IMR-90 (cell line): ENCODE data around the gene THRA. TPM values are rescaled to one million over a fixed set of nuclear protein-coding genes. Genes with fewer than 3 reads are reported as not detected.

ENCODE experiments used
- ATAC-seq: fragments of 200-7000 bp; cut with Tn5 transposase; 2 replicates; pipeline ENCODE4 v1.9.1; 2020; ENCODE audit warnings: low read depth, mild to moderate bottlenecking, moderate library complexity
- BruUV-seq: library from RNA; stranded (reverse); fragments of 400-500 nt; replicated peaks from 2 replicates; lab custom pipeline; 2021; lab: Mats Ljungman, UMichigan
- CTCF ChIA-PET: fragments of 300-600 bp; formaldehyde crosslinking; extraction: SDS; loops from one replicate; lab custom pipeline; 2021; ENCODE audit warnings: antibody characterized with exemption; lab: Yijun Ruan, JAX
- POLR2A ChIA-PET: fragments of 300-600 bp; sonication (Branson Sonifier 250); formaldehyde crosslinking; loops from one replicate; lab custom pipeline; 2022; ENCODE audit warnings: antibody characterized with exemption; ENCODE audit not compliant: unreplicated experiment; lab: Charles Lee
- DNase-seq: peaks from one replicate; pipeline ENCODE4 v3.0.0; 2013
- H2AFZ ChIP-seq: replicated peaks from 2 replicates; pipeline ENCODE3; 2013; ENCODE audit warnings: low read length, mild to moderate bottlenecking; ENCODE audit not compliant: poor library complexity
- H2AK5ac ChIP-seq: 2 replicates; pipeline ENCODE4 v1.6.1; 2013; ENCODE audit warnings: low read depth, low read length, inconsistent platforms
- H2AK9ac ChIP-seq: replicated peaks from 2 replicates; pipeline ENCODE3; 2013; ENCODE audit warnings: mild to moderate bottlenecking, low read depth, low read length, moderate library complexity; ENCODE audit not compliant: poor library complexity
- H2BK120ac ChIP-seq: 2 replicates; pipeline ENCODE4 v1.6.1; 2013; ENCODE audit warnings: low read depth, low read length, inconsistent platforms
- H2BK15ac ChIP-seq: 3 replicates; pipeline ENCODE4 v1.6.1; 2013; ENCODE audit warnings: low read depth, low read length, inconsistent platforms
- H2BK20ac ChIP-seq: 2 replicates; pipeline ENCODE4 v1.6.1; 2013; ENCODE audit warnings: low read depth, mild to moderate bottlenecking, inconsistent platforms, low read length, moderate library complexity
- H2BK5ac ChIP-seq: 2 replicates; pipeline ENCODE4 v1.6.1; 2013; ENCODE audit warnings: mild to moderate bottlenecking, low read depth, low read length, inconsistent platforms; ENCODE audit not compliant: poor library complexity, severe bottlenecking
- H3K14ac ChIP-seq: replicated peaks from 2 replicates; pipeline ENCODE4 v1.6.1; 2013; ENCODE audit warnings: low read depth, low read length, inconsistent platforms
- H3K18ac ChIP-seq: 2 replicates; pipeline ENCODE4 v1.6.1; 2013; ENCODE audit warnings: low read depth, low read length, control low read depth
- H3K23ac ChIP-seq: 2 replicates; pipeline ENCODE4 v1.6.1; 2013; ENCODE audit warnings: low read depth, low read length, inconsistent platforms
- H3K27ac ChIP-seq: 2 replicates; pipeline ENCODE4 v1.5.1; 2013; ENCODE audit warnings: mild to moderate bottlenecking, control low read depth, low read length; ENCODE audit not compliant: insufficient read depth
- H3K27me3 ChIP-seq: 2 replicates; pipeline ENCODE4 v1.6.1; 2013; ENCODE audit warnings: low read length; ENCODE audit not compliant: control insufficient read depth, insufficient read depth
- H3K36me3 ChIP-seq: 2 replicates; pipeline ENCODE4 v1.6.1; 2013; ENCODE audit warnings: low read length, mixed read lengths; ENCODE audit not compliant: control insufficient read depth, insufficient read depth
- H3K4ac ChIP-seq: 2 replicates; pipeline ENCODE4 v1.6.1; 2013; ENCODE audit warnings: low read depth, low read length, inconsistent platforms
- H3K4me1 ChIP-seq: 2 replicates; pipeline ENCODE4 v1.6.1; 2013; ENCODE audit warnings: low read length, mixed read lengths; ENCODE audit not compliant: control insufficient read depth, insufficient read depth
- H3K4me2 ChIP-seq: 2 replicates; pipeline ENCODE4 v1.6.1; 2013; ENCODE audit warnings: low read depth, mild to moderate bottlenecking, control low read depth, low read length, moderate library complexity
- H3K4me3 ChIP-seq: 2 replicates; pipeline ENCODE4 v1.5.1; 2013; ENCODE audit warnings: low read depth, mild to moderate bottlenecking, control low read depth, low read length, moderate library complexity; ENCODE audit not compliant: insufficient read depth
- H3K56ac ChIP-seq: 2 replicates; pipeline ENCODE4 v1.6.1; 2013; ENCODE audit warnings: low read length, inconsistent platforms; ENCODE audit not compliant: insufficient read depth; ENCODE audit errors: extremely low read depth
- H3K79me1 ChIP-seq, 2 experiments: 2 replicates each; pipeline ENCODE4 v1.6.1; 2013; ENCODE audit warnings: low read length in 2 of 2, inconsistent platforms in 1 of 2, low read depth in 1 of 2
- H3K9ac ChIP-seq: 2 replicates; pipeline ENCODE4 v1.6.1; 2013; ENCODE audit warnings: low read depth, low read length, control low read depth
- H3K9me1 ChIP-seq: 2 replicates; pipeline ENCODE4 v1.6.1; 2013; ENCODE audit warnings: low read length, inconsistent platforms; ENCODE audit not compliant: insufficient read depth
- H3K9me3 ChIP-seq: 2 replicates; pipeline ENCODE4 v1.6.1; 2013; ENCODE audit warnings: low read length; ENCODE audit not compliant: control insufficient read depth, insufficient read depth
- H4K20me1 ChIP-seq: 2 replicates; pipeline ENCODE4 v1.6.1; 2013; ENCODE audit warnings: low read length, inconsistent platforms; ENCODE audit not compliant: insufficient read depth
- H4K5ac ChIP-seq: 2 replicates; pipeline ENCODE4 v1.6.1; 2013; ENCODE audit warnings: mild to moderate bottlenecking, low read depth, low read length, control low read depth
- H4K8ac ChIP-seq, 2 experiments: 2 replicates each; pipeline ENCODE4 v1.6.1; 2013; ENCODE audit warnings: low read depth in 2 of 2, low read length in 2 of 2, control low read depth in 1 of 2, inconsistent platforms in 1 of 2
- H4K91ac ChIP-seq: 2 replicates; pipeline ENCODE4 v1.6.1; 2013; ENCODE audit warnings: low read depth, low read length, inconsistent platforms; ENCODE audit not compliant: insufficient read depth
- CEBPB ChIP-seq: IDR thresholded peaks from 2 replicates; pipeline ENCODE4 v1.6.1; 2012; ENCODE audit warnings: low read depth, low read length, improper control_type of control experiment
- CHD1 ChIP-seq: IDR thresholded peaks from 2 replicates; pipeline ENCODE4 v1.6.1; 2012; ENCODE audit warnings: low read depth, low read length, improper control_type of control experiment
- CTCF ChIP-seq: conservative IDR thresholded peaks from 2 replicates; pipeline ENCODE4 v1.5.1; 2012; ENCODE audit warnings: mild to moderate bottlenecking, low read depth, low read length, improper control_type of control experiment
- FOS ChIP-seq: fragments of 150-350 bp; IDR thresholded peaks from 2 replicates; pipeline ENCODE4 v1.6.1; 2016; ENCODE audit warnings: low read depth, low read length
- MAZ ChIP-seq: IDR thresholded peaks from 2 replicates; pipeline ENCODE4 v1.6.1; 2012; ENCODE audit warnings: low read depth, mild to moderate bottlenecking, low read length, improper control_type of control experiment, moderate library complexity, borderline replicate concordance
- MXI1 ChIP-seq: IDR thresholded peaks from 2 replicates; pipeline ENCODE4 v1.6.1; 2012; ENCODE audit warnings: low read depth, mild to moderate bottlenecking, low read length, moderate library complexity, borderline replicate concordance
- NFE2L2 ChIP-seq: fragments of 150-350 bp; IDR thresholded peaks from 2 replicates; pipeline ENCODE4 v1.6.1; 2016; ENCODE audit warnings: low read depth, mild to moderate bottlenecking, low read length
- POLR2A ChIP-seq: IDR thresholded peaks from 2 replicates; pipeline ENCODE4 v1.6.1; 2012; ENCODE audit warnings: mild to moderate bottlenecking, low read depth, low read length
- RAD21 ChIP-seq: IDR thresholded peaks from 2 replicates; pipeline ENCODE4 v1.6.1; 2012; ENCODE audit warnings: low read length, improper control_type of control experiment
- USF2 ChIP-seq: fragments of 150-350 bp; IDR thresholded peaks from 2 replicates; pipeline ENCODE4 v1.6.1; 2017; ENCODE audit warnings: mild to moderate bottlenecking, antibody characterized with exemption, low read length, low read depth
- WGBS, 2 experiments: methylation state at CpG; one replicate each; pipeline versions ENCODE4 v1.1.5 to v1.1.7; 2013; ENCODE audit warnings: missing lambda C conversion rate in 2 of 2; ENCODE audit not compliant: insufficient read length in 1 of 2; ENCODE audit errors: extremely low coverage in 2 of 2; 5-methylcytosine and 5-hydroxymethylcytosine counted together
- dilution Hi-C: fragments of 300-500 bp; cut with HindIII; formaldehyde crosslinking; loops from one replicate; pipeline ENCODE4 v1.14.3; 2018; ENCODE audit warnings: low sequenced_read_pairs; ENCODE audit not compliant: unreplicated experiment
- in situ Hi-C: fragments of 300-500 bp; cut with MboI; formaldehyde crosslinking; loops from 3 replicates; pipeline ENCODE4 v1.14.3; 2019; ENCODE audit warnings: low sequenced_read_pairs, inconsistent platforms, mixed read lengths
- intact Hi-C: fragments of 100-400 bp; cut with micrococcal nuclease; formaldehyde crosslinking; loops from 2 replicates; pipeline ENCODE4 v1.10.0; 2022
- polyA plus RNA-seq, 3 experiments: library from polyadenylated mRNA; depleted of rRNA; stranded (reverse); fragments of >200 nt; gene quantifications; 2 replicates each; pipeline ENCODE4 v1.2.3, GENCODE V29; 2012; ENCODE audit warnings: low replicate concordance in 1 of 3
- total RNA-seq: library from RNA; depleted of rRNA; stranded (reverse); fragments of >200 nt; gene quantifications from 2 replicates; pipeline ENCODE4 v1.2.3, GENCODE V29; 2012

Gene THRA
- total and polyA plus RNA-seq, 2 of the 4 experiments (the other 2 are of a cell fraction), result 22.0 to 23.4 TPM

GRCh38 chr17:40075942-40076498, 13.3 kb downstream of the THRA start (continued):
- no peak for TF ChIP-seq NFE2L2
- no peak for TF ChIP-seq FOS
- no peak for TF ChIP-seq POLR2A
- TF ChIP-seq CEBPB, result no peak
- TF ChIP-seq CHD1, result no peak

- Histone ChIP-seq H3K4me1 (peaks cover 19% of the 10 kb centered on the region), H3K9me3 (no peaks in the 10 kb centered on the region), H2AFZ (no peak overlapping the region), H2AK5ac (no peak overlapping the region), H3K27me3 (no peaks in the 10 kb centered on the region), H3K56ac (no peak overlapping the region), H3K9ac (no peak overlapping the region), H2BK5ac (no peak overlapping the region), H3K79me1 (peaks cover 10 to 60% of the 10 kb centered on the region in 2 experiments), H2BK120ac (no peak overlapping the region), H3K4me3 (no peak overlapping the region), H3K23ac (no peak overlapping the region), H2BK15ac (no peak overlapping the region), H3K18ac (no peak overlapping the region), H2AK9ac (no peak overlapping the region), H4K8ac (no peak overlapping the region), H3K14ac (no peak overlapping the region), H3K27ac (no peak overlapping the region), H2BK20ac (no peak overlapping the region), H4K20me1 (peaks cover 23% of the 10 kb centered on the region), H3K4me2 (no peak overlapping the region), H4K5ac (no peak overlapping the region), H3K4ac (no peak overlapping the region), H4K91ac (no peak overlapping the region), H3K36me3 (peaks cover 23% of the 10 kb centered on the region), H3K9me1 (peaks cover 6% of the 10 kb centered on the region)
- ChIA-PET CTCF (interaction anchor here (2.2 to 3.0 kb wide), 2 partner anchors 11 to 23 kb away, joined by 11 to 24 read pairs; partner anchors contain the start of gene MED24), POLR2A (no interaction called here)
- intact Hi-C loops (no loop called here), dilution Hi-C loops (no loop called here), in situ Hi-C loops (no loop called here)
- no peak for ATAC-seq
- WGBS, 2 experiments, result 64% methylated on average over 2 of the region's 7 CpGs; no CpG with 5 or more reads in 1 of the 2 experiments
- BruUV-seq, result no TSS peak
- no peak for TF ChIP-seq CEBPB
- TF ChIP-seq USF2, result no peak
- TF ChIP-seq POLR2A, result no peak
- TF ChIP-seq MAZ, result no peak
- TF ChIP-seq RAD21, result no peak
- no peak for TF ChIP-seq FOS
- no peak for TF ChIP-seq MXI1
- TF ChIP-seq CHD1, result no peak
- TF ChIP-seq CTCF, result no peak
- DNase-seq, result no peak
Observed at GRCh38 chr17:40076591-40076990, 13.8 kb downstream of the THRA start.
